Activated naive CD4-positive, alpha-beta T cell treated with anti-CD3 and anti-CD28 coated beads, Interleukin-2, amount 50 U/mL, for 16 hours (primary cell): ENCODE results near the gene TRNT1.
A peak's percentile ranks its signal among the peaks of the same experiment; 100 is the strongest.

Experiments
- DNase-seq: peaks from one replicate; pipeline ENCODE4 v3.0.0-alpha.2; 2020

The TRNT1 gene

GRCh38 chr3:3126477-3127431, at the start of gene TRNT1:
TSS of gene TRNT1 (plus strand) at chr3:3126940. CDS start at chr3:3129041, 2,101 bp downstream.
- peak; percentile 98 for DNase-seq

- DNase-seq: no peak
These were observed 46.4 kb upstream of the TRNT1 start for GRCh38 chr3:3080309-3080708.

- no peak for DNase-seq
These were observed 45.1 kb upstream of the TRNT1 start for GRCh38 chr3:3081381-3082233.

GRCh38 chr3:3082234-3082924, 44.4 kb upstream of the TRNT1 start:
- DNase-seq: no peak

- DNase-seq: no peak
These were observed 41.9 kb upstream of the TRNT1 start for GRCh38 chr3:3084890-3085289.

- no peak for DNase-seq
These were observed 41.0 kb upstream of the TRNT1 start for GRCh38 chr3:3085782-3086181.

GRCh38 chr3:3086239-3086638, 40.5 kb upstream of the TRNT1 start:
- DNase-seq: no peak

- DNase-seq: no peak
These were observed 39.5 kb upstream of the TRNT1 start for GRCh38 chr3:3087279-3087678.

GRCh38 chr3:3087716-3088465, 38.8 kb upstream of the TRNT1 start:
- no peak for DNase-seq

GRCh38 chr3:3089017-3089416, 37.7 kb upstream of the TRNT1 start:
- no peak for DNase-seq

GRCh38 chr3:3097958-3098357, 28.8 kb upstream of the TRNT1 start:
- no peak for DNase-seq

GRCh38 chr3:3101660-3102458, 24.9 kb upstream of the TRNT1 start:
- no peak for DNase-seq

- no peak for DNase-seq
These were observed 24.0 kb upstream of the TRNT1 start for GRCh38 chr3:3102751-3103150.

GRCh38 chr3:3105246-3105645, 21.5 kb upstream of the TRNT1 start:
- no peak for DNase-seq

GRCh38 chr3:3105815-3106214, 20.9 kb upstream of the TRNT1 start:
- DNase-seq: no peak

- DNase-seq: no peak
These were observed 19.6 kb upstream of the TRNT1 start for GRCh38 chr3:3107181-3107580.

- DNase-seq: no peak
These were observed 18.9 kb upstream of the TRNT1 start for GRCh38 chr3:3107858-3108257.

- no peak for DNase-seq
These were observed 17.1 kb upstream of the TRNT1 start for GRCh38 chr3:3109407-3110298.

- DNase-seq: no peak
These were observed 16.5 kb upstream of the TRNT1 start, which contains the start of gene IL5RA for GRCh38 chr3:3110299-3110630. TSS of gene IL5RA (minus strand) at chr3:3110374. CDS start at chr3:3104984, 5,390 bp downstream.

- no peak for DNase-seq
These were observed 15.9 kb upstream of the TRNT1 start for GRCh38 chr3:3110749-3111361.
